ENCODE results near the gene LTA. TPM values are rescaled to one million over a fixed set of nuclear protein-coding genes. Genes with fewer than 3 reads are reported as not detected.

LTA gene
- total RNA-seq, 1 donor from 2014 or later: not detected

- intact Hi-C loops (cut with micrococcal nuclease): no loop called here
- TF ChIP-seq, protein P1, sequence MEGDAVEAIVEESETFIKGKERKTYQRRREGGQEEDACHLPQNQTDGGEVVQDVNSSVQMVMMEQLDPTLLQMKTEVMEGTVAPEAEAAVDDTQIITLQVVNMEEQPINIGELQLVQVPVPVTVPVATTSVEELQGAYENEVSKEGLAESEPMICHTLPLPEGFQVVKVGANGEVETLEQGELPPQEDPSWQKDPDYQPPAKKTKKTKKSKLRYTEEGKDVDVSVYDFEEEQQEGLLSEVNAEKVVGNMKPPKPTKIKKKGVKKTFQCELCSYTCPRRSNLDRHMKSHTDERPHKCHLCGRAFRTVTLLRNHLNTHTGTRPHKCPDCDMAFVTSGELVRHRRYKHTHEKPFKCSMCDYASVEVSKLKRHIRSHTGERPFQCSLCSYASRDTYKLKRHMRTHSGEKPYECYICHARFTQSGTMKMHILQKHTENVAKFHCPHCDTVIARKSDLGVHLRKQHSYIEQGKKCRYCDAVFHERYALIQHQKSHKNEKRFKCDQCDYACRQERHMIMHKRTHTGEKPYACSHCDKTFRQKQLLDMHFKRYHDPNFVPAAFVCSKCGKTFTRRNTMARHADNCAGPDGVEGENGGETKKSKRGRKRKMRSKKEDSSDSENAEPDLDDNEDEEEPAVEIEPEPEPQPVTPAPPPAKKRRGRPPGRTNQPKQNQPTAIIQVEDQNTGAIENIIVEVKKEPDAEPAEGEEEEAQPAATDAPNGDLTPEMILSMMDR (IDR thresholded peaks at IDR 0.05; ENCODE audit: borderline replicate concordance): no peak
- peak overlapping the region; percentile 60 for H3K4me3 ChIP-seq
- H3K27ac ChIP-seq (replicated peaks): peak overlapping the region; percentile 62
- H3K27me3 ChIP-seq (ENCODE audit: low read depth): no peaks in the 10 kb centered on the region
- H3K36me3 ChIP-seq: no peaks in the 10 kb centered on the region
- H3K9me3 ChIP-seq (replicated peaks): no peaks in the 10 kb centered on the region
- peaks cover 19% of the 10 kb centered on the region for H3K4me1 ChIP-seq
- no peak for DNase-seq
These were observed 4.0 kb downstream of the LTA start for GRCh38 chr6:31575952-31576685.

GRCh38 chr6:31576897-31577578, 4.9 kb downstream of the LTA start:
- Histone ChIP-seq H3K36me3 (no peaks in the 10 kb centered on the region), H3K27ac (replicated peaks) (no peak overlapping the region), H3K9me3 (replicated peaks) (no peaks in the 10 kb centered on the region), H3K27me3 (ENCODE audit: low read depth) (no peaks in the 10 kb centered on the region), H3K4me1 (peaks cover 28% of the 10 kb centered on the region), H3K4me3 (no peak overlapping the region)
- intact Hi-C loops (cut with micrococcal nuclease): no loop called here
- TF ChIP-seq, protein P1 (IDR thresholded peaks at IDR 0.05; ENCODE audit: borderline replicate concordance): no peak
- DNase-seq: no peak

DNA sequence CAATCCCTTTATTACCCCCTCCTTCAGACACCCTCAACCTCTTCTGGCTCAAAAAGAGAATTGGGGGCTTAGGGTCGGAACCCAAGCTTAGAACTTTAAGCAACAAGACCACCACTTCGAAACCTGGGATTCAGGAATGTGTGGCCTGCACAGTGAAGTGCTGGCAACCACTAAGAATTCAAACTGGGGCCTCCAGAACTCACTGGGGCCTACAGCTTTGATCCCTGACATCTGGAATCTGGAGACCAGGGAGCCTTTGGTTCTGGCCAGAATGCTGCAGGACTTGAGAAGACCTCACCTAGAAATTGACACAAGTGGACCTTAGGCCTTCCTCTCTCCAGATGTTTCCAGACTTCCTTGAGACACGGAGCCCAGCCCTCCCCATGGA, 5.5 kb downstream of the LTA start:
- intact Hi-C loops (cut with micrococcal nuclease): no loop called here
- DNase-seq: no peak
- Histone ChIP-seq H3K27ac (replicated peaks) (no peak overlapping the region), H3K4me1 (peaks cover 33% of the 10 kb centered on the region), H3K27me3 (ENCODE audit: low read depth) (no peaks in the 10 kb centered on the region), H3K36me3 (no peaks in the 10 kb centered on the region), H3K9me3 (replicated peaks) (no peaks in the 10 kb centered on the region), H3K4me3 (no peak overlapping the region)
- TF ChIP-seq, protein P1 (IDR thresholded peaks at IDR 0.05; ENCODE audit: borderline replicate concordance): no peak

DNA sequence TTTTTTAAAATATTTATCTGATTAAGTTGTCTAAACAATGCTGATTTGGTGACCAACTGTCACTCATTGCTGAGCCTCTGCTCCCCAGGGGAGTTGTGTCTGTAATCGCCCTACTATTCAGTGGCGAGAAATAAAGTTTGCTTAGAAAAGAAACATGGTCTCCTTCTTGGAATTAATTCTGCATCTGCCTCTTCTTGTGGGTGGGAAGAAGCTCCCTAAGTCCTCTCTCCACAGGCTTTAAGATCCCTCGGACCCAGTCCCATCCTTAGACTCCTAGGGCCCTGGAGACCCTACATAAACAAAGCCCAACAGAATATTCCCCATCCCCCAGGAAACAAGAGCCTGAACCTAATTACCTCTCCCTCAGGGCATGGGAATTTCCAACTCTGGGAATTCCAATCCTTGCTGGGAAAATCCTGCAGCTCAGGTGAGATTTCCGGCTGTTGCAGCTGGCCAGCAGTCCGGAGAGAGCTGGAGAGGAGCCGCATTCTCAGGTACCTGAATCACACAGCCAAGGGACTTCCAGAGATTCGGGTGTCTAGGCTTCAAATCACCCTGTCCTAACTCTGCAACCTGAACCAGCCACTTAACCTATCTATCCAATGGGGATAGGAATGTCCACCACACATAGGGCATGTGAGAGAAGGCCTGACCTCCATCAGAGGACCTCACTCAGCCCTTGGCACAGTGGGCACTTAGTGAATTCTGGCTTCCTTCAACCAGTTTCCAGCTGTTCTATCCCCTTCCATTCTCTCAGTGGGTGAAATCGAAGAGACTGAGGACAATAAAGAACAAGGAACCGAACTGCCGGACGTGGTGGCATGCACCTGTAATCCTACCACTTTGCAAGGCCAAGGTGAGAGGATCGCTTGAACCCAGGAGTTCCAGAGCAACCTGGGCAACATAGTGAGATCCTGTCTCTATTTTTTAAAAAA, 6.4 kb downstream of the LTA start:
- Histone ChIP-seq H3K27me3 (ENCODE audit: low read depth) (no peaks in the 10 kb centered on the region), H3K4me1 (peaks cover 38% of the 10 kb centered on the region), H3K27ac (replicated peaks) (no peak overlapping the region), H3K9me3 (replicated peaks) (no peaks in the 10 kb centered on the region), H3K36me3 (no peaks in the 10 kb centered on the region), H3K4me3 (no peak overlapping the region)
- DNase-seq: no peak
- intact Hi-C loops (cut with micrococcal nuclease): no loop called here
- TF ChIP-seq, protein P1 (IDR thresholded peaks at IDR 0.05; ENCODE audit: borderline replicate concordance): no peak

DNA sequence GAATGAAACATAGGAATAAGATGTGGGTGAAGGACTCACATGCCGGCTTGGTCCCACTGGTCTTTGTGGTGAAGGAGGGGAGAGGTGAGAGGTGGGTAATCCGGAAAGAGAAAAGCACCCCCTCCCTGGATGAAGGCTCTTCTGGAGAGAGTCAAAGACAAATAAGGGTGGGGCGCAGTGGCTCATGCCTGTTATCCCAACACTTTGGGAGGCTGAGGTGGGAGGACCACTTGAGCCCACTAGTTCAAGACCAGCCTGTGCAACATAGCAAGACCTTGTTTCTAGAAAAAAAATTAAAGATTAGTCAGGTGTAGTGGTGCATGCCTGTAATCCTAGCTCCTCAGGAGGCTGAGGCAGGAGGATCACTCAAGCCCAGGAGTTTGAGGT, 7.0 kb downstream of the LTA start:
- intact Hi-C loops (cut with micrococcal nuclease): no loop called here
- Histone ChIP-seq H3K27ac (replicated peaks) (no peak overlapping the region), H3K27me3 (ENCODE audit: low read depth) (no peaks in the 10 kb centered on the region), H3K4me3 (no peak overlapping the region), H3K9me3 (replicated peaks) (no peaks in the 10 kb centered on the region), H3K4me1 (peaks cover 38% of the 10 kb centered on the region), H3K36me3 (no peaks in the 10 kb centered on the region)
- TF ChIP-seq, protein P1 (IDR thresholded peaks at IDR 0.05; ENCODE audit: borderline replicate concordance): no peak
- no peak for DNase-seq

Measured in left ventricle myocardium inferior (tissue), 1 donor.